ENCODE results near the gene AGXT.

DNA sequence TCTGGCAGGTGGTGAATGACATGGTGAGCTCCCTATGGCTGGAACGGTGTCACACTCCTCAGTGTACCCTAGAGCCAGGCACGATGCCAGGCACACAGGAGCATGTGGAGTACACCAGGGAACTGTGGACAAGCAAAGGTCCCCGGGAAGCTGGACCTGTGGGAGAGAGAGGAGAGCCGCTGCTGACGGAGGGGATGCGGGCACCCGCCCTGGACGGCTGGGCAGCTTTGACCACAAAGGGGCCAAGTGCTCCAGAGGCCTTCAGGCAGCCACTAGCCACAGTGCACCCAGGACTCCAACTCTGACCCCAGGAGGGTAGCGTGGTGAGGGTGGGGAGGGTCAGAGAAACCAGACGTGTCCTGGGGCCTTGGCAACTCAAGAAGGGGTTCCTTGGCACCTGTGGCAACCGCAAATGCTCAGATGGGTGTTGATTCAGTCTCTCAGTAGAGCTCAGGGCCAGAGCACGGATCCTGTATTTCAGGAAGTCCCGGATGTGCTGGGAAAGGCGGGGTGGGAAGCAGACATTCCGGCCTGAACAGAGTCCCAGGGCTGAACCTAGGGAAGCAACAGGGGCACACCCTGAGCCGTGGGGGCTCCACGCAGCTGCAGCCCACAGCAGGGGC lies 29.6 kb downstream of the AGXT start:
- TF ChIP-seq, protein P1, sequence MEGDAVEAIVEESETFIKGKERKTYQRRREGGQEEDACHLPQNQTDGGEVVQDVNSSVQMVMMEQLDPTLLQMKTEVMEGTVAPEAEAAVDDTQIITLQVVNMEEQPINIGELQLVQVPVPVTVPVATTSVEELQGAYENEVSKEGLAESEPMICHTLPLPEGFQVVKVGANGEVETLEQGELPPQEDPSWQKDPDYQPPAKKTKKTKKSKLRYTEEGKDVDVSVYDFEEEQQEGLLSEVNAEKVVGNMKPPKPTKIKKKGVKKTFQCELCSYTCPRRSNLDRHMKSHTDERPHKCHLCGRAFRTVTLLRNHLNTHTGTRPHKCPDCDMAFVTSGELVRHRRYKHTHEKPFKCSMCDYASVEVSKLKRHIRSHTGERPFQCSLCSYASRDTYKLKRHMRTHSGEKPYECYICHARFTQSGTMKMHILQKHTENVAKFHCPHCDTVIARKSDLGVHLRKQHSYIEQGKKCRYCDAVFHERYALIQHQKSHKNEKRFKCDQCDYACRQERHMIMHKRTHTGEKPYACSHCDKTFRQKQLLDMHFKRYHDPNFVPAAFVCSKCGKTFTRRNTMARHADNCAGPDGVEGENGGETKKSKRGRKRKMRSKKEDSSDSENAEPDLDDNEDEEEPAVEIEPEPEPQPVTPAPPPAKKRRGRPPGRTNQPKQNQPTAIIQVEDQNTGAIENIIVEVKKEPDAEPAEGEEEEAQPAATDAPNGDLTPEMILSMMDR (IDR thresholded peaks at IDR 0.05), result no peak
- TF ChIP-seq POLR2A (IDR thresholded peaks at IDR 0.05), result no peak

All from thyroid gland (tissue), 4 donors.